C4-2B (cell line): ENCODE measurements around the gene HSPBP1.

Experiments used
- H3K27ac ChIP-seq: fragments of 450-650 bp; 2 replicates; pipeline ENCODE4 v1.5.1; 2017
- CTCF ChIP-seq: fragments of 450-650 bp; conservative IDR thresholded peaks from 2 replicates; pipeline ENCODE4 v1.5.1; 2017; ENCODE audit warnings: mild to moderate bottlenecking
- ZFX ChIP-seq: fragments of 450-650 bp; IDR thresholded peaks from 2 replicates; pipeline ENCODE4 v1.6.1; 2017

Gene HSPBP1

GRCh38 chr19:55304279-55304978, 24.5 kb upstream of the HSPBP1 start:
- H3K27ac ChIP-seq: no peak overlapping the region
- TF ChIP-seq ZFX (no peak), CTCF (no peak)

GRCh38 chr19:55303477-55303876, 23.6 kb upstream of the HSPBP1 start:
- no peak overlapping the region for H3K27ac ChIP-seq
- no peak for TF ChIP-seq ZFX

GRCh38 chr19:55302318-55302703, 22.4 kb upstream of the HSPBP1 start:
- TF ChIP-seq ZFX (no peak), CTCF (no peak)
- H3K27ac ChIP-seq: no peak overlapping the region; the same call in 1 of the 2 replicates

- TF ChIP-seq ZFX (no peak), CTCF (peak; percentile 97)
- peak overlapping the region; percentile 42 for H3K27ac ChIP-seq
These were observed 21.8 kb upstream of the HSPBP1 start for GRCh38 chr19:55301459-55302317.

GRCh38 chr19:55300886-55301458, 21.1 kb upstream of the HSPBP1 start:
- H3K27ac ChIP-seq: peak overlapping the region; percentile 42; the same call in 1 of the 2 replicates

GRCh38 chr19:55299991-55300390, 20.1 kb upstream of the HSPBP1 start:
- TF ChIP-seq ZFX (no peak), CTCF (no peak)
- no peak overlapping the region for H3K27ac ChIP-seq

More at GRCh38 chr19:55300886-55301458, 21.1 kb upstream of the HSPBP1 start:
- TF ChIP-seq ZFX: no peak
- TF ChIP-seq CTCF: no peak

- no peak for TF ChIP-seq ZFX
- TF ChIP-seq CTCF: no peak
- no peak overlapping the region for H3K27ac ChIP-seq
These were observed 17.4 kb upstream of the HSPBP1 start for GRCh38 chr19:55297267-55297666.
